ENCODE measurements around the gene EXOC1.

Gene EXOC1

DNA sequence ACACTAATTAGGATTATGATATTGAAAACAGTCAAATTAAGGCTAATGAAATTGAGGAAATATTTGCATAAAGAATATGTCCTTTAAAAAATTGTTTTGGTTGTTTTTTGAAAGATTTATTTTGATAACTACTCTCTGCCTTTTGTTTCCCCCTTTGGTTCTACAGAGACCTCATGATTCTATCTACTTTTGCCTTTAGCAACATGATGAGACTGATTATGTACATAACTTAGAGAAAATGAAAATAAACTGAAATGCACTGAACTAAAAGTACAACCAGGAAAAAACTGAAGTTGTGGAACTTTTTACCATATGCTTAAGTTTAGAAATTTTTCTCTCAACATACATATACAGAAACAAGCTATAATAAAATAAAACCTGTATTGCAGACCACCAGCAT, 21.4 kb downstream of the EXOC1 start:
- no peak overlapping the region for H3K27ac ChIP-seq (ENCODE audit: low read depth, low read length)
- no peaks in the 10 kb centered on the region for H3K9me3 ChIP-seq (ENCODE audit: control insufficient read depth, insufficient read depth, low read depth, low read length)
- H3K4me3 ChIP-seq (ENCODE audit: low read depth, low read length) = no peak overlapping the region
- no peak overlapping the region for H3K9ac ChIP-seq (ENCODE audit: low read length)
- peaks cover 49% of the 10 kb centered on the region for H3K36me3 ChIP-seq (ENCODE audit: control insufficient read depth, insufficient read depth, low read length)
- no peaks in the 10 kb centered on the region for H3K4me1 ChIP-seq (ENCODE audit: control insufficient read depth, insufficient read depth, low read length)
- H3K27me3 ChIP-seq (ENCODE audit: control insufficient read depth, insufficient read depth, low read length) = no peaks in the 10 kb centered on the region

DNA sequence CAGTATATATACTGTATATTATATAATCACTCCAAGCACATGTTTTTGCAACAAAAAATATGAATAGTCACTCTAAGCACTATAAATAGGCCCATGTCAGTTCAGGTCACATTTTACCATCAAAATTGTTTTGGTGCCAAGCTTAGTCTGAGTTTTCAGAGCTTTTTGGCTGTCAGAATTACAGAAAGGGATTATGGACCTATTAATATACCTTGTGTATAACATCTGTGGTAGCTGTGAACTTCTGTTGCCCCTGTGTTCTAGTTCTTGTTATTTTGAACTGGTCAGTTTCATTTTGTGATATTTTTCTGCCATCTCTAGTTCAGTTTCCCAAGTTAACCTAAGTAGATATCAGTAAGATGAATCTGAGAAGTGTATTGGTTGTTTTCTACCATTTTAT, 22.9 kb downstream of the EXOC1 start:
- Histone ChIP-seq H3K27me3 (ENCODE audit: control insufficient read depth, insufficient read depth, low read length) (no peaks in the 10 kb centered on the region), H3K4me1 (ENCODE audit: control insufficient read depth, insufficient read depth, low read length) (no peaks in the 10 kb centered on the region), H3K4me3 (ENCODE audit: low read depth, low read length) (no peak overlapping the region), H3K36me3 (ENCODE audit: control insufficient read depth, insufficient read depth, low read length) (peaks cover 44% of the 10 kb centered on the region), H3K9ac (ENCODE audit: low read length) (no peak overlapping the region), H3K9me3 (ENCODE audit: control insufficient read depth, insufficient read depth, low read depth, low read length) (no peaks in the 10 kb centered on the region), H3K27ac (ENCODE audit: low read depth, low read length) (no peak overlapping the region)

DNA sequence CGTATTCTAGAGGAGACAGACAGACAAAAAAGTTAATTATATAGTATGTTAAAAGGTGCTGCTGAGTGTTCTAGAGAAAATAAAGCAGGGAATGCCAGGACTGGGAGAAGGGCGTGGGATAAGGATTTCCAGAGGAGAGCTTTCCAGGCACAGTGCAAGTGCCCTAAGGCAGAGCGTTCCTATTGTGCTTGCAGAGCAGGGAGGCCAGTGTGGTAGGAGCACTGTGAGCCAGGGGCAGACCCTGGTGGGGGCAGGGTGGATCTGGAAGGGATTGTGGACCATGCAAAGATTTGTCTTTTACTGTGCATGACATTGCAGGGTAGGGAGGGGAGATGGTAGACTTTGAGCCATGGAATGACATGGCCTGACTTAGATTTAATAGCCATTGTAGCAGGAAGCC, 25.8 kb downstream of the EXOC1 start:
- Histone ChIP-seq H3K36me3 (ENCODE audit: control insufficient read depth, insufficient read depth, low read length) (peaks cover 30% of the 10 kb centered on the region), H3K4me3 (ENCODE audit: low read depth, low read length) (no peak overlapping the region), H3K4me1 (ENCODE audit: control insufficient read depth, insufficient read depth, low read length) (no peaks in the 10 kb centered on the region), H3K9ac (ENCODE audit: low read length) (no peak overlapping the region), H3K9me3 (ENCODE audit: control insufficient read depth, insufficient read depth, low read depth, low read length) (no peaks in the 10 kb centered on the region), H3K27me3 (ENCODE audit: control insufficient read depth, insufficient read depth, low read length) (no peaks in the 10 kb centered on the region), H3K27ac (ENCODE audit: low read depth, low read length) (no peak overlapping the region)

DNA sequence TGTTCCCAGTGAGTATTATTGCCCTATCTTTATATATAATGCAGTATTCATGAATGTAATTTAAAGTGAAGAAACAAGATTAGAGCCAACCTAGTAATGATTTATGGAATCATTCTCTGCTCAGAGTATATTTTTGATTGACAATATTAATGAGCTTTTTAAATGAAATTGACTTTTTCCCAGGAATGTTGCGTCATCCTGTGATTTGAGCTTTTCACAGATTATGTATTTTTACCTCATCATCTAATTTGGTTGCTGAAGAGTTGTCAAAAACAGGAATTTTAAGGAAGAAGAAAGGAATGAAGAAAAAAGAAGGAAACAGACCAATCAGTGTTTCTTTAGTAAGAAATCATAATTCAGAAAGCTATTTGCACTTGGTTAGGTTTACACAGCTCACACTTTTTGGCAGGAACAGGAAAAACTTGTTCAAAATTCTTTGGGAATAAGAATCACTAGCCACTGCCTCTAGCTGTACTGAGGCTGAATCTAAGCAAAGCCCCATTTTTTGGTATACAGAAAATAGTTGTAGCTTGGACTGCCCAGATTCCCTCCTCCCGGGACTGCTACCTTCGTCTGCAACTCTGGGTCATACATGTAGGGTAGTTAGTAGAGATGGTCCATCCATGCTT, 27.3 kb downstream of the EXOC1 start:
- Histone ChIP-seq H3K9ac (ENCODE audit: low read length) (no peak overlapping the region), H3K4me3 (ENCODE audit: low read depth, low read length) (no peak overlapping the region), H3K27me3 (ENCODE audit: control insufficient read depth, insufficient read depth, low read length) (no peaks in the 10 kb centered on the region), H3K36me3 (ENCODE audit: control insufficient read depth, insufficient read depth, low read length) (peaks cover 30% of the 10 kb centered on the region), H3K27ac (ENCODE audit: low read depth, low read length) (no peak overlapping the region), H3K4me1 (ENCODE audit: control insufficient read depth, insufficient read depth, low read length) (no peaks in the 10 kb centered on the region), H3K9me3 (ENCODE audit: control insufficient read depth, insufficient read depth, low read depth, low read length) (no peaks in the 10 kb centered on the region)

DNA sequence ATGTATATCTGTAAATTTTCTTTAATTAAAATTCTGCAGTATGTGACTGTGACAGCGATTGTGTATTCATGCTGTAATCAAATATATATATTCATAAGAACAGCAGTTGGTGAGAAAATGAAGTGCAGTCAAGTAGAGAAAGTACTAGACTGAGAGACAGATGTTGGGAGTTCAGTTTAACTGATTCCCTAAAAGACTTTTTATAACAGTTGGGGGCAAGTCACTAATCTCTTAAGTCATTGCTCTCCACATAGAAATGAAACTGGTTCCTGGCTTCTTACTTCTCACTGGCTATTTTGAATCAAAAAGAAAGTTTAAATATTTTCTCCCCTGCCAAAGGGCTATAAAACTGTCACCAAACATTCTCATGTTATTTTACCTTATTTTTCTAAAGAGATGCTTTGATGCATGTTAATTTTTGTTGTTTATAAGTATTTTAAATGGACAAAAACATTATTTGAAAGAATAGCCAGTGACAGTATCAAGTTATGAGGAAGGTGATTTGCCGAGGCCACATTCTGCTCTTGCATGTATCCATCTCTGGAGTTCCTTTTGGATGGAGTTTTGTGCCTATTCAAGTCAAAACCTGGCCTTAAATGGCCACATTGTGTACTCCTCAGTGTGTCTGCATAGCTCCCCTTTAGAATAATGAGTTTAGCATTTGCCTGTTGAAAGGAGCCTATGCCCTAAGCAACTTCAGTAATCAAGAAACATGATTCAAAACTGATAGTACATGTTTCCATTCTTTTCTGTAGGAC, 30.8 kb downstream of the EXOC1 start:
- Histone ChIP-seq H3K4me1 (ENCODE audit: control insufficient read depth, insufficient read depth, low read length) (no peaks in the 10 kb centered on the region), H3K36me3 (ENCODE audit: control insufficient read depth, insufficient read depth, low read length) (peaks cover 18% of the 10 kb centered on the region), H3K9ac (ENCODE audit: low read length) (no peak overlapping the region), H3K9me3 (ENCODE audit: control insufficient read depth, insufficient read depth, low read depth, low read length) (no peaks in the 10 kb centered on the region), H3K4me3 (ENCODE audit: low read depth, low read length) (no peak overlapping the region), H3K27ac (ENCODE audit: low read depth, low read length) (peak overlapping the region; percentile 28; the same call in 1 of the 2 replicates), H3K27me3 (ENCODE audit: control insufficient read depth, insufficient read depth, low read length) (no peaks in the 10 kb centered on the region)

DNA sequence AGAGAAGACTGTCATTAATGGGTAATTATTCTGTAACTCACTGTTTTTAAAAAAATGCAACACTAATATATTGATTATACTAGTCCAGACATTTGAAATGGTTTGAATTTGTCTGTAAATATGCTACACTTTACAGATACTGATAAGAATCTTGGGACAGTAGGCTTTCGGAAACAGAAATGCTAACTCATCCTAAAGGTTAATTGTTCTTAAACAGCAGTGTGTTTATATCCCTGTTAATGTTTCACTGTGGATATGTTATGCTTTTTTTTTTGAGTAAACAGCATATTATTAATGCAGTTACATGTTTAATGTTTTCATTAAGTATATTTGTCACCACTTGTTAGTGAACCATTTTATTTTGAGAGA, 31.4 kb downstream of the EXOC1 start:
- Histone ChIP-seq H3K4me3 (ENCODE audit: low read depth, low read length) (no peak overlapping the region), H3K9ac (ENCODE audit: low read length) (no peak overlapping the region), H3K27me3 (ENCODE audit: control insufficient read depth, insufficient read depth, low read length) (no peaks in the 10 kb centered on the region), H3K9me3 (ENCODE audit: control insufficient read depth, insufficient read depth, low read depth, low read length) (no peaks in the 10 kb centered on the region), H3K27ac (ENCODE audit: low read depth, low read length) (peak overlapping the region; percentile 28; the same call in 1 of the 2 replicates), H3K4me1 (ENCODE audit: control insufficient read depth, insufficient read depth, low read length) (no peaks in the 10 kb centered on the region), H3K36me3 (ENCODE audit: control insufficient read depth, insufficient read depth, low read length) (peaks cover 20% of the 10 kb centered on the region)

DNA sequence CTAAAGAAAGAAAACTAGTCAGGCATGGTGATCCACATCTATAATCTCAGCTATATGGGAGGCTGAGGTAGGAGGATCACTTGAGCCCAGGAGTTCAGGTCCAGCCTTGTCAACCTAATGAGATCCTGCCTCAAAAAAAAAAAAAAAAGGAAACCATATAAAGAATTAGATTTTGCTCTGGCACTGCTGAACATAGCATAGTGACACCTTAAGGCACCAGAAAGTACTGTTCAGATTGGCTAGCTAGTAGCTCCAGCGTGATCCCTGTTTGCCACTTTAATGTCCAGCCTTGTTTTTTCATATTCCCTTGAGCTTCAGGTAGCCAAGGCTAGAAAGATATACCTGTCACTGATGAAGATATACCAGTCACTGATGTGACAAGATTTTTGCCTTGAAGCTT, 34.1 kb downstream of the EXOC1 start:
- no peak overlapping the region for H3K27ac ChIP-seq (ENCODE audit: low read depth, low read length)
- no peak overlapping the region for H3K4me3 ChIP-seq (ENCODE audit: low read depth, low read length)
- peaks cover 14% of the 10 kb centered on the region for H3K36me3 ChIP-seq (ENCODE audit: control insufficient read depth, insufficient read depth, low read length)
- H3K27me3 ChIP-seq (ENCODE audit: control insufficient read depth, insufficient read depth, low read length) = no peaks in the 10 kb centered on the region
- no peaks in the 10 kb centered on the region for H3K4me1 ChIP-seq (ENCODE audit: control insufficient read depth, insufficient read depth, low read length)
- no peaks in the 10 kb centered on the region for H3K9me3 ChIP-seq (ENCODE audit: control insufficient read depth, insufficient read depth, low read depth, low read length)
- no peak overlapping the region for H3K9ac ChIP-seq (ENCODE audit: low read length)

DNA sequence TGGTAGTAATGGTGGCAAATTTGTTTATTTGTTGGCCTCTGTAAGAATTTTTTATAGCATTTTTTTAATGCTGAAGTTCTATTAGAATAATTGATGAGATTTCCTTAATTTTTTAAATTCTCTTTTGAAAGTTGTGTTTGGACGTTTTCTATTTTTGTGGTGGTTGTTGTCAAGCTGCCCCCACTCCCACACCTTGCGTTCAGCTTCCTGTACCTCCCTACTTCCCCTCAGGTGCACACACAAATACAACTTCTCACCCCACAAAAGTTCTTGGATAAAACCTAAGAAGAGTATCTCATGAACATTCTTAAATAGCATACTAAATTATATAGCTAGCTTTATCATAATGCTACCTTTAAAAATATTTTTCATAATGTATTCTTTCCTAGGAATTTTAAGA, 38.7 kb downstream of the EXOC1 start:
- H3K4me1 ChIP-seq (ENCODE audit: control insufficient read depth, insufficient read depth, low read length) = no peaks in the 10 kb centered on the region
- H3K36me3 ChIP-seq (ENCODE audit: control insufficient read depth, insufficient read depth, low read length) = peaks cover 38% of the 10 kb centered on the region
- H3K4me3 ChIP-seq (ENCODE audit: low read depth, low read length) = no peak overlapping the region

DNA sequence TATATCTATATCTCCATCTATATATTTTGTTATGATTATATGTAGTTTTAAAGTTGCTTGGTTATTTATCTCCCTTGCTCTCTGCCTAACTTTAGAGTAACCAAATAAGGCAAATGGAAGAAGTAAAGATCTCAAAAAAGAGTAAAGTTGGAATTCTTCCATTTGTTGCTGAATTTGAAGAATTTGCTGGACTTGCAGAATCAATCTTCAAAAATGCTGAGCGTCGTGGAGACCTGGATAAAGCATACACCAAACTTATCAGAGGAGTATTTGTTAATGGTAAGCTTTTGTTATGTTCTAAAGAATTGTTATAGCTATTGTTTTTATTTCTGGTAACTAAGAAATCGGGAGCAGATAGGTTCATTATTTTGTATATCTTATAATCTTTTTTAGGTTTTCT, 43.2 kb downstream of the EXOC1 start:
- H3K4me1 ChIP-seq (ENCODE audit: control insufficient read depth, insufficient read depth, low read length) = no peaks in the 10 kb centered on the region
- H3K27me3 ChIP-seq (ENCODE audit: control insufficient read depth, insufficient read depth, low read length) = no peaks in the 10 kb centered on the region
- H3K4me3 ChIP-seq (ENCODE audit: low read depth, low read length) = no peak overlapping the region
- no peak overlapping the region for H3K27ac ChIP-seq (ENCODE audit: low read depth, low read length)
- H3K9me3 ChIP-seq (ENCODE audit: control insufficient read depth, insufficient read depth, low read depth, low read length) = no peaks in the 10 kb centered on the region
- H3K9ac ChIP-seq (ENCODE audit: low read length) = no peak overlapping the region
- peaks cover 36% of the 10 kb centered on the region for H3K36me3 ChIP-seq (ENCODE audit: control insufficient read depth, insufficient read depth, low read length)

More for the DNA sequence above, 38.7 kb downstream of the EXOC1 start:
- Histone ChIP-seq H3K9ac (ENCODE audit: low read length) (no peak overlapping the region), H3K9me3 (ENCODE audit: control insufficient read depth, insufficient read depth, low read depth, low read length) (no peaks in the 10 kb centered on the region), H3K27me3 (ENCODE audit: control insufficient read depth, insufficient read depth, low read length) (no peaks in the 10 kb centered on the region), H3K27ac (ENCODE audit: low read depth, low read length) (no peak overlapping the region)

DNA sequence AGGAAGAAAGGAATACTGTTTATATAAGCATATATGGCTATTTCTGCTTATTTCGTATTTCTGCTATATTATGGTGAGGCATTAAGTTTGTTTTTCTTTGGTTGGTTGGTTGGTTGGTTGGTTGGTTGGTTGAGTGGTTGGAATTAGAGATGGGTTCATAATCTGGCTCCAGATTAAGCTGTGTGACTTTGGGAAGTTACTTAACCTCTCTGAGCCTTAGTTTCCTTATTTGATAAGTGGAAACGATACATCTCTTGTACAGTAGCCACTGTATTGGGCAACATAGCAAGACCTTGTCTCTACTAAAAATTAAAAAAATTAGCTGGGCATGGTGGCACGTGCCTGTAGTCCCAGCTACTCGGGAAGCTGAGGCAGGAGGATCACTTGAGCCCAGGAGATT, 49.2 kb downstream of the EXOC1 start:
- no peak overlapping the region for H3K4me3 ChIP-seq (ENCODE audit: low read depth, low read length)
- no peaks in the 10 kb centered on the region for H3K9me3 ChIP-seq (ENCODE audit: control insufficient read depth, insufficient read depth, low read depth, low read length)
- no peaks in the 10 kb centered on the region for H3K4me1 ChIP-seq (ENCODE audit: control insufficient read depth, insufficient read depth, low read length)
- no peak overlapping the region for H3K27ac ChIP-seq (ENCODE audit: low read depth, low read length)
- H3K9ac ChIP-seq (ENCODE audit: low read length) = no peak overlapping the region
- peaks cover 18% of the 10 kb centered on the region for H3K36me3 ChIP-seq (ENCODE audit: control insufficient read depth, insufficient read depth, low read length)
- no peaks in the 10 kb centered on the region for H3K27me3 ChIP-seq (ENCODE audit: control insufficient read depth, insufficient read depth, low read length)

DNA sequence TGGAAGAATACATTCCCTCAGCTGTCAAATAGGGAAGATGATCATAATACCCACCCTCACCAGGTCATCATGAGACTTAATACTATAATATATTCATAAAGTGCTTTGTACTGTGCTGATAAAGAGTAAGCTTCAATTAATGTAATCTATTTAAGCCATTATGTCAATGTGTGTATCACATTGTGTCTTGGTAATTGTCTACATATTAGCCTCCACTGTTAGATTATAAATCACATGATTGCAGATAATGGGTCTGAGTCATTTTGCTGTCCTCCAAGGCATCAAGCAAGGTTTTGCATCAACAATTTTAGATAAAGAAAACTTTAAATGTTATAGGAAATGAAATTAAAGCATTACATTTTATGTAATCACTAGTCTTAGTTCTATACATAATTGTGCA, 50.1 kb downstream of the EXOC1 start:
- peaks cover 18% of the 10 kb centered on the region for H3K36me3 ChIP-seq (ENCODE audit: control insufficient read depth, insufficient read depth, low read length)
- H3K27ac ChIP-seq (ENCODE audit: low read depth, low read length) = no peak overlapping the region
- H3K9ac ChIP-seq (ENCODE audit: low read length) = no peak overlapping the region
- H3K27me3 ChIP-seq (ENCODE audit: control insufficient read depth, insufficient read depth, low read length) = no peaks in the 10 kb centered on the region
- H3K4me1 ChIP-seq (ENCODE audit: control insufficient read depth, insufficient read depth, low read length) = no peaks in the 10 kb centered on the region
- no peaks in the 10 kb centered on the region for H3K9me3 ChIP-seq (ENCODE audit: control insufficient read depth, insufficient read depth, low read depth, low read length)
- no peak overlapping the region for H3K4me3 ChIP-seq (ENCODE audit: low read depth, low read length)

Data from HUES6 (cell line).